ENCODE data around the gene UBAC2.

- TF ChIP-seq CTCF (IDR thresholded peaks at IDR 0.05; ENCODE audit: control extremely low read depth in 1 of 3, insufficient read depth in 1 of 3, low read depth in 1 of 3, low read length in 3 of 3), result no peak
- TF ChIP-seq, protein P1, sequence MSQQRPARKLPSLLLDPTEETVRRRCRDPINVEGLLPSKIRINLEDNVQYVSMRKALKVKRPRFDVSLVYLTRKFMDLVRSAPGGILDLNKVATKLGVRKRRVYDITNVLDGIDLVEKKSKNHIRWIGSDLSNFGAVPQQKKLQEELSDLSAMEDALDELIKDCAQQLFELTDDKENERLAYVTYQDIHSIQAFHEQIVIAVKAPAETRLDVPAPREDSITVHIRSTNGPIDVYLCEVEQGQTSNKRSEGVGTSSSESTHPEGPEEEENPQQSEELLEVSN (IDR thresholded peaks at IDR 0.05), result no peak
- no peak for TF ChIP-seq ATF2 (IDR thresholded peaks at IDR 0.05; ENCODE audit: low read length)
- TF ChIP-seq BACH1 (IDR thresholded peaks at IDR 0.05; ENCODE audit: low read length), result no peak
- no peak for TF ChIP-seq TEAD4 (IDR thresholded peaks at IDR 0.05; ENCODE audit: low read depth, low read length)
- no peak for TF ChIP-seq GABPA (IDR thresholded peaks at IDR 0.05; ENCODE audit: borderline replicate concordance, insufficient read depth, low read length)
- no peak for TF ChIP-seq BCL11A (IDR thresholded peaks at IDR 0.05; ENCODE audit: low read depth in 2 of 2, low read length in 2 of 2)
- TF ChIP-seq TBP (IDR thresholded peaks at IDR 0.05; ENCODE audit: low read depth, low read length), result no peak
- no peak for TF ChIP-seq SIN3A (conservative IDR thresholded peaks at IDR 0.05 in 1 of 2, IDR thresholded peaks at IDR 0.05 in 1 of 2; ENCODE audit: low read depth in 1 of 2, low read length in 2 of 2)
Measured at GRCh38 chr13:99154064-99154463, 46.6 kb upstream of the UBAC2 start.
